ENCODE results near the gene ANKRD17.

- TF ChIP-seq CTCF (IDR thresholded peaks at IDR 0.05) (no peak), POLR2A (IDR thresholded peaks at IDR 0.05) (no peak)
These were observed 102.2 kb downstream of the ANKRD17 start for GRCh38 chr4:73156394-73156793.

Data from right lobe of liver (tissue), 4 donors.